ENCODE results near the gene FBXL3. TPM values are rescaled to one million over a fixed set of nuclear protein-coding genes. Genes with fewer than 3 reads are reported as not detected.
"Not testable (repeated sequence)": the region's sequence is repeated elsewhere in the genome, so short reads cannot be mapped to it uniquely, and the experiment has no call there.

The FBXL3 gene
- total RNA-seq, 1 experiment from 2014 or later, result 39.1 TPM

GRCh38 chr13:77009011-77009410 is 17.9 kb downstream of the FBXL3 start:
- no peak for TF ChIP-seq EZH2 (IDR thresholded peaks at IDR 0.05; ENCODE audit: low read length, unreplicated experiment)
- TF ChIP-seq EZH2phosphoT487 (IDR thresholded peaks at IDR 0.05; ENCODE audit: borderline replicate concordance, low read length), result no peak
- TF ChIP-seq, protein P1, sequence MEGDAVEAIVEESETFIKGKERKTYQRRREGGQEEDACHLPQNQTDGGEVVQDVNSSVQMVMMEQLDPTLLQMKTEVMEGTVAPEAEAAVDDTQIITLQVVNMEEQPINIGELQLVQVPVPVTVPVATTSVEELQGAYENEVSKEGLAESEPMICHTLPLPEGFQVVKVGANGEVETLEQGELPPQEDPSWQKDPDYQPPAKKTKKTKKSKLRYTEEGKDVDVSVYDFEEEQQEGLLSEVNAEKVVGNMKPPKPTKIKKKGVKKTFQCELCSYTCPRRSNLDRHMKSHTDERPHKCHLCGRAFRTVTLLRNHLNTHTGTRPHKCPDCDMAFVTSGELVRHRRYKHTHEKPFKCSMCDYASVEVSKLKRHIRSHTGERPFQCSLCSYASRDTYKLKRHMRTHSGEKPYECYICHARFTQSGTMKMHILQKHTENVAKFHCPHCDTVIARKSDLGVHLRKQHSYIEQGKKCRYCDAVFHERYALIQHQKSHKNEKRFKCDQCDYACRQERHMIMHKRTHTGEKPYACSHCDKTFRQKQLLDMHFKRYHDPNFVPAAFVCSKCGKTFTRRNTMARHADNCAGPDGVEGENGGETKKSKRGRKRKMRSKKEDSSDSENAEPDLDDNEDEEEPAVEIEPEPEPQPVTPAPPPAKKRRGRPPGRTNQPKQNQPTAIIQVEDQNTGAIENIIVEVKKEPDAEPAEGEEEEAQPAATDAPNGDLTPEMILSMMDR (conservative IDR thresholded peaks at IDR 0.05; ENCODE audit: low read depth, low read length), result no peak
- Histone ChIP-seq H3K9me3 (ENCODE audit: low read length) (no peaks in the 10 kb centered on the region), H3K4me2 (ENCODE audit: low read length) (no peak overlapping the region), H3K4me1 (ENCODE audit: insufficient read depth, low read length) (no peaks in the 10 kb centered on the region), H3F3A (ENCODE audit: low read length, unreplicated experiment) (no peaks in the 10 kb centered on the region), H3K27me3 (ENCODE audit: low read length) (no peaks in the 10 kb centered on the region), H3K36me3 (ENCODE audit: low read depth, low read length) (peaks cover 17% of the 10 kb centered on the region), H3K9me2 (replicated peaks; ENCODE audit: low read length) (no peaks in the 10 kb centered on the region), H4K20me1 (ENCODE audit: low read length) (no peaks in the 10 kb centered on the region), H3K4me3 (ENCODE audit: low read length) (no peak overlapping the region), H2AFZ (ENCODE audit: low read length) (no peak overlapping the region), H3K79me2 (ENCODE audit: low read length) (no peaks in the 10 kb centered on the region), H3K9ac (ENCODE audit: low read length) (no peak overlapping the region), H3K27ac (ENCODE audit: low read length) (no peak overlapping the region)
- ChIA-PET CTCF (no interaction called here), POLR2A (ENCODE audit: unreplicated experiment) (no interaction called here)
- BruUV-seq (replicated peaks), result no TSS peak
- intact Hi-C loops (cut with micrococcal nuclease), result loop anchor here (10.0 kb wide), 1 partner anchor 184 kb away; no protein-coding TSS in a partner anchor
- DNase-seq, result no peak
- ATAC-seq, result no peak

GRCh38 chr13:77008337-77008736 is 18.6 kb downstream of the FBXL3 start:
- not testable (repeated sequence) for BruUV-seq (replicated peaks); H4K20me1 ChIP-seq (ENCODE audit: low read length)

GRCh38 chr13:77002590-77003190 is 24.3 kb downstream of the FBXL3 start:
- no peaks in the 10 kb centered on the region for H3K79me2 ChIP-seq (ENCODE audit: low read length)
- H2AFZ ChIP-seq (ENCODE audit: low read length), result no peak overlapping the region
- TF ChIP-seq EZH2phosphoT487 (IDR thresholded peaks at IDR 0.05; ENCODE audit: borderline replicate concordance, low read length) (no peak), EZH2 (IDR thresholded peaks at IDR 0.05; ENCODE audit: low read length, unreplicated experiment) (no peak)
- TF ChIP-seq, protein P1 (conservative IDR thresholded peaks at IDR 0.05; ENCODE audit: low read depth, low read length), result peak; percentile 74
- ChIA-PET POLR2A (ENCODE audit: unreplicated experiment) (no interaction called here), CTCF (interaction anchor here (0.6 to 0.9 kb wide), 3 partner anchors 24 to 334 kb away, joined by 3 to 9 read pairs (median 4); no protein-coding TSS in a partner anchor)
- H3K9ac ChIP-seq (ENCODE audit: low read length), result no peak overlapping the region
- no peaks in the 10 kb centered on the region for H3F3A ChIP-seq (ENCODE audit: low read length, unreplicated experiment)
- no peak overlapping the region for H3K27ac ChIP-seq (ENCODE audit: low read length)
- intact Hi-C loops (cut with micrococcal nuclease), result loop anchor here (5.0 to 10.0 kb wide), 2 partner anchors 100 to 178 kb away; no protein-coding TSS in a partner anchor
- H3K36me3 ChIP-seq (ENCODE audit: low read depth, low read length), result peaks cover 12% of the 10 kb centered on the region; the same call in 1 of the 2 replicates
- DNase-seq, result peak; percentile 53
- H4K20me1 ChIP-seq (ENCODE audit: low read length), result no peaks in the 10 kb centered on the region
- peak; percentile 25 for ATAC-seq
- H3K9me2 ChIP-seq (replicated peaks; ENCODE audit: low read length), result no peaks in the 10 kb centered on the region
- no peak overlapping the region for H3K4me3 ChIP-seq (ENCODE audit: low read length)
- no peaks in the 10 kb centered on the region for H3K27me3 ChIP-seq (ENCODE audit: low read length)
- BruUV-seq (replicated peaks), result no TSS peak
- H3K4me1 ChIP-seq (ENCODE audit: insufficient read depth, low read length), result peaks cover 15% of the 10 kb centered on the region
- H3K4me2 ChIP-seq (ENCODE audit: low read length), result no peak overlapping the region
- no peaks in the 10 kb centered on the region for H3K9me3 ChIP-seq (ENCODE audit: low read length)

More at GRCh38 chr13:77008337-77008736, 18.6 kb downstream of the FBXL3 start:
- H2AFZ ChIP-seq (ENCODE audit: low read length); H3K9me2 ChIP-seq (replicated peaks; ENCODE audit: low read length); H3F3A ChIP-seq (ENCODE audit: low read length, unreplicated experiment); H3K79me2 ChIP-seq (ENCODE audit: low read length); H3K9me3 ChIP-seq (ENCODE audit: low read length); POLR2A ChIA-PET (ENCODE audit: unreplicated experiment); H3K9ac ChIP-seq (ENCODE audit: low read length); H3K27ac ChIP-seq (ENCODE audit: low read length); ATAC-seq; H3K4me2 ChIP-seq (ENCODE audit: low read length); CTCF ChIA-PET; H3K4me1 ChIP-seq (ENCODE audit: insufficient read depth, low read length); H3K4me3 ChIP-seq (ENCODE audit: low read length); DNase-seq; H3K27me3 ChIP-seq (ENCODE audit: low read length): not testable (repeated sequence)
- intact Hi-C loops (cut with micrococcal nuclease), result loop anchor here (10.0 kb wide), 1 partner anchor 184 kb away; no protein-coding TSS in a partner anchor
- peaks cover 15% of the 10 kb centered on the region for H3K36me3 ChIP-seq (ENCODE audit: low read depth, low read length)
